Measurements from ENCODE around the gene CPEB3.

The CPEB3 gene

DNA sequence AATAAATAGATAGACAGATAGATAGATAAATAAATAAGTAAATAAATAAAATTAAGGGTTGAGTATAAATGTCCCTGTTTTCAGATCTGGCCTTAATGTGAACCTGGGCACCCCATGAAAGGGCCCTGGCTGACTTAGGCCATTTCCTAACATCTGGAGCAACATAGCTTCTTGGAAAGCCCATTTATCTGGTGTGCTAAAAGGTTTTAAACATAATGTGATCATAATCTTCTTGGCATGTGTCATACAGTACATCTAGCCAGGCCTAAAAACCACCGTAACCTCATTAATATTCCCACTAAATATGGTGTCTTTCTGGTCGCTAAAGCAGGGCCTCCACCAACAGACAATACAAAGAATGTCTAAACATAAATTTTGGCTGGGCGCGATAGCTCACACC is 224.5 kb downstream of the CPEB3 start:
- TF ChIP-seq FOXP2 (optimal IDR thresholded peaks at IDR 0.05; ENCODE audit: borderline replicate concordance, extremely low read depth, extremely low read length, insufficient read depth) (no peak), POLR2AphosphoS5 (IDR thresholded peaks at IDR 0.05; ENCODE audit: low read depth, low read length) (no peak), SIN3A (IDR thresholded peaks at IDR 0.05; ENCODE audit: borderline replicate concordance, insufficient read depth, low read length) (no peak), TAF1 (IDR thresholded peaks at IDR 0.05; ENCODE audit: borderline replicate concordance, insufficient read depth, low read length) (no peak)
- TF ChIP-seq, protein P1, sequence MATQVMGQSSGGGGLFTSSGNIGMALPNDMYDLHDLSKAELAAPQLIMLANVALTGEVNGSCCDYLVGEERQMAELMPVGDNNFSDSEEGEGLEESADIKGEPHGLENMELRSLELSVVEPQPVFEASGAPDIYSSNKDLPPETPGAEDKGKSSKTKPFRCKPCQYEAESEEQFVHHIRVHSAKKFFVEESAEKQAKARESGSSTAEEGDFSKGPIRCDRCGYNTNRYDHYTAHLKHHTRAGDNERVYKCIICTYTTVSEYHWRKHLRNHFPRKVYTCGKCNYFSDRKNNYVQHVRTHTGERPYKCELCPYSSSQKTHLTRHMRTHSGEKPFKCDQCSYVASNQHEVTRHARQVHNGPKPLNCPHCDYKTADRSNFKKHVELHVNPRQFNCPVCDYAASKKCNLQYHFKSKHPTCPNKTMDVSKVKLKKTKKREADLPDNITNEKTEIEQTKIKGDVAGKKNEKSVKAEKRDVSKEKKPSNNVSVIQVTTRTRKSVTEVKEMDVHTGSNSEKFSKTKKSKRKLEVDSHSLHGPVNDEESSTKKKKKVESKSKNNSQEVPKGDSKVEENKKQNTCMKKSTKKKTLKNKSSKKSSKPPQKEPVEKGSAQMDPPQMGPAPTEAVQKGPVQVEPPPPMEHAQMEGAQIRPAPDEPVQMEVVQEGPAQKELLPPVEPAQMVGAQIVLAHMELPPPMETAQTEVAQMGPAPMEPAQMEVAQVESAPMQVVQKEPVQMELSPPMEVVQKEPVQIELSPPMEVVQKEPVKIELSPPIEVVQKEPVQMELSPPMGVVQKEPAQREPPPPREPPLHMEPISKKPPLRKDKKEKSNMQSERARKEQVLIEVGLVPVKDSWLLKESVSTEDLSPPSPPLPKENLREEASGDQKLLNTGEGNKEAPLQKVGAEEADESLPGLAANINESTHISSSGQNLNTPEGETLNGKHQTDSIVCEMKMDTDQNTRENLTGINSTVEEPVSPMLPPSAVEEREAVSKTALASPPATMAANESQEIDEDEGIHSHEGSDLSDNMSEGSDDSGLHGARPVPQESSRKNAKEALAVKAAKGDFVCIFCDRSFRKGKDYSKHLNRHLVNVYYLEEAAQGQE (IDR thresholded peaks at IDR 0.05; ENCODE audit: insufficient read depth in 1 of 2, low read depth in 2 of 2, low read length in 2 of 2), result no peak

DNA sequence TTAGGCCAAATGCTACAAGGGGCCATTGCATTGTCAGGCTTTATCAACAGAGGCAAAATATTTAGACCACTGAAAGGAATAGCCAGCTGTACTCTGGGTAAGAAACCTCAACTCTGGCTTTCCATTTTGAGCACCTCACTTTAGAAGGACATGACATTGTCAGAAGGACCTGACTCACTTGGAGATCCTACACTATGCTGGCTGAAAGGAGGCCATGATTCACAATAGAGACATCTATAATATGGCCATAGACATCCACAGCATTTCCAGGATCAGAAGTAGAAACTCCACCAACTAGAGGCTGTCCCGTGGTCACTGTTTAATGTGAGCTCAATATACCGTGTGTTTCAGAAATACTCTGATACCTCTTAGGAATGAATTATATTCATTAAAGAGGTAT is 226.4 kb downstream of the CPEB3 start:
- TF ChIP-seq, protein P1 (IDR thresholded peaks at IDR 0.05; ENCODE audit: insufficient read depth in 1 of 2, low read depth in 2 of 2, low read length in 2 of 2), result no peak
- no peak for TF ChIP-seq FOXP2 (optimal IDR thresholded peaks at IDR 0.05; ENCODE audit: borderline replicate concordance, extremely low read depth, extremely low read length, insufficient read depth)
- no peak for TF ChIP-seq TAF1 (IDR thresholded peaks at IDR 0.05; ENCODE audit: borderline replicate concordance, insufficient read depth, low read length)
- TF ChIP-seq POLR2AphosphoS5 (IDR thresholded peaks at IDR 0.05; ENCODE audit: low read depth, low read length), result no peak
- TF ChIP-seq SIN3A (IDR thresholded peaks at IDR 0.05; ENCODE audit: borderline replicate concordance, insufficient read depth, low read length), result no peak

DNA sequence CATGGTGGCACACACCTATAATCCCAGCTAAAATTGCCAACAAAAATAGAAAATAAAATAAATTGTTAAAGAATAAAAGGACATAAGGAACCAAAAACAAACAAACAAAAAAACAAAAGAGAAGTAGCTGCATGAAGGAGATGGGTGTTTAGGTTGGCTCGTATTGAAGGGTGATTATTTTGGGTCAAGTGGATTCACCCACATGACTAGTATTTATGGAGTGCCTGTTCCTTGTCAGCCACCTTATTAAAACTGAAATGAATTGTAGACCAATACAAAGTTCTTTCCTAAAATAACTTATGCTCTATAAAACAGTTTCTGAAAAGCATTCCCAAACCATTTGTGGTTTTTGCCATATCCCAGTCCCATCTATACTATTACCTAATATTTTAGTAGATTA is 228.6 kb downstream of the CPEB3 start:
- TF ChIP-seq TAF1 (IDR thresholded peaks at IDR 0.05; ENCODE audit: borderline replicate concordance, insufficient read depth, low read length), result no peak
- no peak for TF ChIP-seq POLR2AphosphoS5 (IDR thresholded peaks at IDR 0.05; ENCODE audit: low read depth, low read length)
- no peak for TF ChIP-seq SIN3A (IDR thresholded peaks at IDR 0.05; ENCODE audit: borderline replicate concordance, insufficient read depth, low read length)
- TF ChIP-seq, protein P1 (IDR thresholded peaks at IDR 0.05; ENCODE audit: insufficient read depth in 1 of 2, low read depth in 2 of 2, low read length in 2 of 2), result no peak
- TF ChIP-seq FOXP2 (optimal IDR thresholded peaks at IDR 0.05; ENCODE audit: borderline replicate concordance, extremely low read depth, extremely low read length, insufficient read depth), result no peak

DNA sequence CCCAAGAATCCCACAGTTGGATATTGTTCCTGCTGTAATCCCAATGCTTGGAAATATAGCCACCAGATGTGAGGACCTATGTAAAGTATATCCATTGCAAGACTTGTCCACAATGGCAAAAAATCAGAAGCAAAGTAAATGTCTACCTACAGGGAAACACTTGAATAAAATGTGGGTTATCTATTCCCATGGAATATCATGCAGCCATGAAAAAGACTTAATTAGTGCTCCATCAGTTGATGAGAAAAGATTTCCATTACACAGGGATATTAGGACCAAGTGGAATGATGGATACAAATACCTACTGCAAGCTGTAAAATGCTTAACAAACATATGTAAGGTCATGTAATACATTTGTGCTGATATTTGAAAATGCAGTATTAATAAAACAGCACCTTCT is 236.1 kb downstream of the CPEB3 start:
- TF ChIP-seq, protein P1 (IDR thresholded peaks at IDR 0.05; ENCODE audit: insufficient read depth in 1 of 2, low read depth in 2 of 2, low read length in 2 of 2), result no peak

DNA sequence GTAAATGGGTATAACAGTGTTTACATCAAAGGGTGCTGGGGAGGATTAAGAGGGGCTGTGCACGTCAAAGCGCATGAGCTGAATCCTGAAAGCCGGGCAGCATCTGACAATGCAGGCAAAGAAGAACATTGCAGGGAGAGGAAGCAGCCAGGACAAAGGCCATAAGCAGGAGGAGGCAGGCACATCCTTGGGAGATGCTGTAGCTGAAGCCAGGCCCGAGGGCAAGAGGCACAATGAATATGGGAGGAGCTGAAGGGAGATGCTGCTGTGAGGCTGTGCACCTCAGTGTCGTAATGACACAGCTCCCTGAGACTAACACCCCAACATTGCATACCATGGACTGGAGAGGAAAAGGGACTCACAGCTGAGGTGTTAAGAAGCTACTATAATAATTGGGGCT is 238.1 kb downstream of the CPEB3 start:
- TF ChIP-seq TAF1 (IDR thresholded peaks at IDR 0.05; ENCODE audit: borderline replicate concordance, insufficient read depth, low read length), result no peak
- no peak for TF ChIP-seq FOXP2 (optimal IDR thresholded peaks at IDR 0.05; ENCODE audit: borderline replicate concordance, extremely low read depth, extremely low read length, insufficient read depth)
- no peak for TF ChIP-seq POLR2AphosphoS5 (IDR thresholded peaks at IDR 0.05; ENCODE audit: low read depth, low read length)
- no peak for TF ChIP-seq SIN3A (IDR thresholded peaks at IDR 0.05; ENCODE audit: borderline replicate concordance, insufficient read depth, low read length)
- TF ChIP-seq, protein P1 (IDR thresholded peaks at IDR 0.05; ENCODE audit: insufficient read depth in 1 of 2, low read depth in 2 of 2, low read length in 2 of 2), result no peak
